Metanephros (tissue), 2 donors: ENCODE measurements around the gene DOCK7. TPM values are rescaled to one million over a fixed set of nuclear protein-coding genes. Genes with fewer than 3 reads are reported as not detected.

ENCODE experiments used
- small RNA-seq: library from RNA; depleted of rRNA; stranded (forward); fragments of <200 nt; gene quantifications from one replicate; pipeline ENCODE3, GENCODE V24; 2014; ENCODE audit warnings: low replicate concordance
- total RNA-seq: library from RNA; depleted of rRNA; stranded (reverse); fragments of >200 nt; gene quantifications from one replicate; pipeline ENCODE4 v1.2.3, GENCODE V29; 2014

DOCK7 gene
- total RNA-seq: 89.7 TPM

DNA sequence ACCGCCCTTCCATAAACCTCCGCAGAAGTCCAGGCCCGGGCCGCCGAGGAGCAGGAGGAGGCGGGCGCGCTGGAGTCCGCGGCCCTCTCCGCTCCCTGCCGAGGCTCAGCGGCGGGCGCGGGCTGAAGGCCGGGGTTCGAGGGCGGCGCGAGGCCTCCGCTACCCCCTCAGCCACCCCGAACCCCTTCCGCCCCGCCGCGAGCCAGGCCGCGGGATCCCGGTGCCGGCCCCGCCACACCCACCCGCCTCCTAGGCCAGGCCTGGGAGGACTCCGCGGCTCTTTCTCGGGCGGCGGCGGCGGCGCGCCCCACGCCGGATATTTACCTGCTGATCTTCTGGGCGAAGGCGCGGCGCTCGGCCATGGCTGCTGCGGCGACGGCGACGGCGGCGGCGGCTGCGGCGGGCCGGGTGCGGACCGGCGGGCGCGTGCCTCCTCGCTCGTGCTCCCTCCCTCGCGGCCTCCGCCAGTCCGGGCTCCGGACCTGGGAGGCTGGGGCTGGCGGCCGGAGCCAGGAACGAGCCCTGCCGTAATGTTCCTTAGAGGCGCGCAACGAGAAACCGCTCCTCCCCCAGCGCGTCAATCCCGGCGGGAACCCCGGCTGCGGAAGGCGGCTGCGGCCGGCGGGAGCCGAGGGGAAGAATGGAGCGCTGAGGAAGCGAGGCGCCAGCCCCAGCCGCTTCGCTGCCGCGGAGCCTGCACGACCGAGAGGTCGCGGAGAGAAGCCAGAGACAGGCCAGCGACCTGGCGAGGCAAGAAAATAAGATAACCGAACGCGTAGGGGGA lies at the start of gene DOCK7:
DOCK7 (minus strand) TSS at position 484 of the 784 bp plus-strand sequence; CDS start at position 362, 122 bp downstream.

DNA sequence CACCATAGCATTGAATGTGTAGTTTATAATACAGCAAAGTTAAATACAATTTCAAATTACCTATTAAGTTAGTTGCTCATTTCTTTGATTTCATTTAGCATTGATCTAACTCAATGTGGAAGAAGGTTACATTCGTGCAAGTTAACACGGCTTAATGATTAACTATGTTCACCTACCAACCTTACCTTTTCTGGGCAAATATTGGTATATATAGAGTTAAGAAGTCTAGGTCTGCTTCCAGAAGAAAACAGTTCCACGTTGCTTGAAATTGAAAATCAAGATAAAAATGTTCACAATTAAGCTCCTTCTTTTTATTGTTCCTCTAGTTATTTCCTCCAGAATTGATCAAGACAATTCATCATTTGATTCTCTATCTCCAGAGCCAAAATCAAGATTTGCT lies 90.9 kb downstream of the DOCK7 start, which contains the start of gene ANGPTL3:
ANGPTL3 (plus strand) TSS at position 240 of the 400 bp plus-strand sequence; CDS start at position 287, 47 bp downstream.

DNA sequence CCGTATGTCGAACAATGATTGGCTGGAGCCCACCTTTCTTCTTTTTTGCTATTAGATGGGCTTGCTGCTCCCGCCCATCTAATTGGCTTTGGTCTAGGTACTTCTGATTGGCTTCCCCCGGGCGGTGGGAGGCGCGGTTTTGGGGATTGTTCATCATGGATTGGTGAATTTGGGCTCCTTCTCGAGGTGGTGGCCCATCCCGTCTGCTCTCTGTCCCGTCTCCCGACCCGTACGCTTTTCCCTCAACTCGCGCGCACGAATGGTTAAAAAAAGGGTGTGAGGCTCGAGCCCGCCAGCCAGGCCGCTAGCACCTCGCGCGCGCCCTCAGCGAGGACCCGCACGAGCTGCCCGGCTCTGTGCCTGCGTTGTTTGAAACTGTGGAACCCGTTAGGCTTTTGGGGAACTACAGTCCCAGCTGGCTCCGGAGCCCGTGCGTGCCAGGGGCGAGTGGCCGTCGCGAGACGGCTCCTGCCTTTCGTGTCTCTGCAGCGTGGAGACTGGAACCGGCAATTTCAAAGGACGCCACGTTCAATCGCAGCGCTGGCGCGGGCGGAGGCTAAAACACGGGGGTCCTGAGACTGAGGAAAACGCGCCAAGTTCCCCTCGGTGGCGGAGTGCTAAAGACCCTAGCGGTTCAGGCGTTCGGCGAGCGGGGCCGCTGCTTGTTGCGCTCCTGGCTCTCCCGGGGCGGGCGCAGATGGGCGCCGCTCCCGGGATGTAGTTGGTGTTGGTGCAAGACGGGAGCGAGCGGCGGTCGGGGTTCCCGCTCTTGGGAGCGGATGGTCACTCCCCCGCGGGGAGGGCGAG lies 251.5 kb downstream of the DOCK7 start, which contains the start of gene USP1:
USP1 (plus strand) TSS at position 584 of the 807 bp plus-strand sequence. CDS start 2,819 bp downstream, outside the sequence.

Small RNAs within 50 kb of the gene (small RNA-seq; reads per million reads assigned to genes)
- not detected for gene AL451044.1

Other genes with a start within 250 kb of the DOCK7 start
- 1.2 TPM for gene ANGPTL3, start 90.9 kb downstream of the DOCK7 start, total RNA-seq
- 9.2 TPM for gene ATG4C, start 95.7 kb upstream of the DOCK7 start, total RNA-seq